Measurements from ENCODE around the gene RNGTT. TPM values are rescaled to one million over a fixed set of nuclear protein-coding genes. Genes with fewer than 3 reads are reported as not detected.
"Not testable (repeated sequence)": the region's sequence is repeated elsewhere in the genome, so short reads cannot be mapped to it uniquely, and the experiment has no call there.

Gene RNGTT
- total and polyA plus RNA-seq, 2 donors: 11.2 to 23.2 TPM

DNA sequence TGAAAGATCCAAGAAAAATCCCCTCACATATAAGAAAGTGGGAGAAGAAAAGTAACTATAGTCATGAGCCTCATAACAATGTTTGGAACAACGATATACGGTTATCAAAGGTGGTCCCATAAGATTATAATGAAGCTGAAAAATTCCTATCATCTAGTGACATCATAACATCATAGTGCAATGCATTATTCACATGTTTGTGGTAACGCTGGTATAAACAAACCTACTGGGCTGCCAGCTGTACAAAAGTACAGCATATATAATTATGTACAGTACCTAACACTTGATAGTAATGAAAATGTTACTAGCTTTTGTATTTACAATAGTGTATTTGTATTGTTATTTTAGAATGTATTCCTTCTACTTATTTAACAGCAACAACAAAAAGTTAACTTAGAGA, 240.7 kb downstream of the RNGTT start:
- Histone ChIP-seq H3K27ac (ENCODE audit: low read depth in 1 of 2, low read length in 1 of 2) (no peak overlapping the region), H3K4me1 (ENCODE audit: control insufficient read depth in 2 of 2, insufficient read depth in 2 of 2, low read length in 2 of 2) (no peaks in the 10 kb centered on the region), H3K27me3 (ENCODE audit: control insufficient read depth in 2 of 2, insufficient read depth in 1 of 2, low read length in 1 of 2) (no peaks in the 10 kb centered on the region), H3K4me3 (ENCODE audit: low read length in 2 of 2) (no peak overlapping the region), H3K36me3 (ENCODE audit: control insufficient read depth in 2 of 2, insufficient read depth in 2 of 2, low read length in 1 of 2) (no peaks in the 10 kb centered on the region), H3K9me3 (ENCODE audit: control insufficient read depth in 2 of 2, insufficient read depth in 1 of 2, low read length in 1 of 2) (no peaks in the 10 kb centered on the region)
- WGBS: 98% methylated on average over 3 of the region's 3 CpGs
- no peak for DNase-seq (ENCODE audit: low read depth in 6 of 9, low spot score in 9 of 9)

DNA sequence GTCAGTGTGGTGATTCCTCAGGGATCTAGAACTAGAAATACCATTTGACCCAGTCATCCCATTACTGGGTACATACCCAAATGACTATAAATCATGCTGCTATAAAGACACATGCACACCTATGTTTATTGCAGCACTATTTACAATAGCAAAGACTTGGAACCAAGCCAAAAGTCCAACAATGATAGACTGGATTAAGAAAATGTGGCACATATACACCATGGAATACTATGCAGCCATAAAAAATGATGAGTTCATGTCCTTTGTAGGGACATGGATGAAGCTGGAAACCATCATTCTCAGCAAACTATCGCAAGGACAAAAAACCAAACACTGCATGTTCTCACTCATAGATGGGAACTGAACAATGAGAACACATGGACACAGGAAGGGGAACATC, 247.0 kb downstream of the RNGTT start:
- H3K27me3 ChIP-seq (ENCODE audit: control insufficient read depth in 2 of 2, insufficient read depth in 1 of 2, low read length in 1 of 2); DNase-seq (ENCODE audit: low read depth in 6 of 9, low spot score in 9 of 9); H3K4me3 ChIP-seq (ENCODE audit: low read length in 2 of 2); H3K36me3 ChIP-seq (ENCODE audit: control insufficient read depth in 2 of 2, insufficient read depth in 2 of 2, low read length in 1 of 2); H3K9me3 ChIP-seq (ENCODE audit: control insufficient read depth in 2 of 2, insufficient read depth in 1 of 2, low read length in 1 of 2); H3K4me1 ChIP-seq (ENCODE audit: control insufficient read depth in 2 of 2, insufficient read depth in 2 of 2, low read length in 2 of 2); H3K27ac ChIP-seq (ENCODE audit: low read depth in 1 of 2, low read length in 1 of 2): not testable (repeated sequence)
- no CpG with 5 or more reads among the region's 1 CpG for WGBS

DNA sequence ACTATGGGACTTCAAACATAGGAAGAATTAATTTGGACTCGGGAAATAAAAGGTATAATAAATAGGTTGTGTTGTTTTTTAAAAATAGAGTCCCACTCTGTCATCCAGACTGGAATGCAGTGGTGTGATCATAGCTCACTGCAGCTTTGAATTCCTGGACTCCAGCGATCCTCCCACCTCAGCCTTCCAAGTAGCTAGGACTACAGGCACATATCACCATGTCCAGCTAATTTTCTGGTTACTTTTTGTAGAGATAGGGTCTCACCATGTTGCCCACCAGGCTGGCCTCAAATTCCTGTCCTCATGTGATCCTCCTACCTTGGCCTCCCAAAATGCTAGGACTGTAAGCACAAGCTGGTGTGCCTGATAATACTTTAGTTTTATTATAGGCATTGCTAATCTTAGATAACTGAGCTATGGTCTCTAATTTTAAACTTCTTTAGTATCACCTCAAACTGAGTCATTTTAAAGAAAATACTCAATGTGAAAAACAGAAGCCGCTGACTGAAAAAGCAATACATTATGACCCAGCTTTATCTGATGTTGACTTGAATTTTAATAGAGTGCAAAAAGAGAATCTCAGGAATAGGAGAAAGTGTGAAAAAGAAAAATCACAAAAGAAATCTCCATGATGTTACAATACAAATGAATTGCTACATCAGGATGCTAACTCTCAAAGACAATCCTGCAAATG, 251.0 kb downstream of the RNGTT start:
- Histone ChIP-seq H3K27ac (ENCODE audit: low read depth in 1 of 2, low read length in 1 of 2) (no peak overlapping the region), H3K4me3 (ENCODE audit: low read length in 2 of 2) (no peak overlapping the region), H3K4me1 (ENCODE audit: control insufficient read depth in 2 of 2, insufficient read depth in 2 of 2, low read length in 2 of 2) (no peaks in the 10 kb centered on the region), H3K9me3 (ENCODE audit: control insufficient read depth in 2 of 2, insufficient read depth in 1 of 2, low read length in 1 of 2) (no peaks in the 10 kb centered on the region), H3K36me3 (ENCODE audit: control insufficient read depth in 2 of 2, insufficient read depth in 2 of 2, low read length in 1 of 2) (no peaks in the 10 kb centered on the region), H3K27me3 (ENCODE audit: control insufficient read depth in 2 of 2, insufficient read depth in 1 of 2, low read length in 1 of 2) (no peaks in the 10 kb centered on the region)
- WGBS: 97% methylated on average over 3 of the region's 3 CpGs
- no peak for DNase-seq (ENCODE audit: low read depth in 6 of 9, low spot score in 9 of 9)

DNA sequence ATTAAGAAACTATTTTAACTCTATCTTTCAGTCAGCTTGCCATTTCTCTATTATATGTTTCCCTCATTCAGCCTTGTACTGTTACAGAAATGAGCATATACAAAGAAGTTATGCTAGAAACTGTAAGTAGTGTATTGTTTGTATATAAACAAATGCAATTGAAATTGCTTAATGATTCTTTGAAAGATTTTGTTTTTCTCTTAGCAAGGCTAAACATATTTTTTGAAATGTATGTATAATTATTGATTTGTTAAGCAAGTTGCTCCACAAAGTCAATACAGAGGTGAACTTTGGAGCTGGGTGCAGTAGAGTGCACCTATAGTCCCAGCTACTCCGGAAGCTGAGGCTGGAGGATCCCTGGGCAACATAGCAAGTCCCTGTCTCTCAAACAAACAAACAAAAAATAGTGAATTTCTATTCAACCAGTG, 253.6 kb downstream of the RNGTT start:
- no peak for DNase-seq (ENCODE audit: low read depth in 6 of 9, low spot score in 9 of 9)
- Histone ChIP-seq H3K27ac (ENCODE audit: low read depth in 1 of 2, low read length in 1 of 2) (no peak overlapping the region), H3K4me3 (ENCODE audit: low read length in 2 of 2) (no peak overlapping the region), H3K4me1 (ENCODE audit: control insufficient read depth in 2 of 2, insufficient read depth in 2 of 2, low read length in 2 of 2) (no peaks in the 10 kb centered on the region), H3K9me3 (ENCODE audit: control insufficient read depth in 2 of 2, insufficient read depth in 1 of 2, low read length in 1 of 2) (no peaks in the 10 kb centered on the region), H3K36me3 (ENCODE audit: control insufficient read depth in 2 of 2, insufficient read depth in 2 of 2, low read length in 1 of 2) (no peaks in the 10 kb centered on the region), H3K27me3 (ENCODE audit: control insufficient read depth in 2 of 2, insufficient read depth in 1 of 2, low read length in 1 of 2) (no peaks in the 10 kb centered on the region)
- 97% methylated on average over 1 of the region's 1 CpG for WGBS

DNA sequence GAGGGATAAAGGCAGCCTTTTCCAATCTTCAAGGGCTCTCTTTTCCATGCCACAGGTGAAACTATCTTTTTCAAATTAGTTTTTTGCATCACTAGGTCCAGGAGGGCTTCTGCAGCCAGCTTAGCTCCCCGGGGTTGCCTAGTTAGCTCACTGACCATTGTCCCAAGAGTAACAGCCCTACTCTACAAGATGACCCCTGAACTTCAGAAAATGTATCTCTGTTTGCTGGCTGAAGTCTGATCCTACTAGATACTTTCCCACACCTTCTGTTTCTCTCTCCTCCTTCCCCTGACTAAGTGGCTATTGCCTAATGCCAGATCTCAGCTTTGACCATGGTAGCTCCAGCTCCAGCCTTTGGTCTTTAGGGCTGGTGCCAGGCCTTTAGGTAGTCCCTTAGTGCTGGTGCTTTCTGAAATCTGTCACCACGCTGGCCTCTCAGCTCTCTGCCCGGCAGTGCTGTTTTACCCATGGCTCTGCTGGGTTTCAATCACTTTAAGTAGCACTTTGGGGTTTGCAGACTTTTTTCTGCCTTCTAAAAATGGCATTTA, 255.1 kb downstream of the RNGTT start:
- no peaks in the 10 kb centered on the region for H3K27me3 ChIP-seq (ENCODE audit: control insufficient read depth in 2 of 2, insufficient read depth in 1 of 2, low read length in 1 of 2)

DNA sequence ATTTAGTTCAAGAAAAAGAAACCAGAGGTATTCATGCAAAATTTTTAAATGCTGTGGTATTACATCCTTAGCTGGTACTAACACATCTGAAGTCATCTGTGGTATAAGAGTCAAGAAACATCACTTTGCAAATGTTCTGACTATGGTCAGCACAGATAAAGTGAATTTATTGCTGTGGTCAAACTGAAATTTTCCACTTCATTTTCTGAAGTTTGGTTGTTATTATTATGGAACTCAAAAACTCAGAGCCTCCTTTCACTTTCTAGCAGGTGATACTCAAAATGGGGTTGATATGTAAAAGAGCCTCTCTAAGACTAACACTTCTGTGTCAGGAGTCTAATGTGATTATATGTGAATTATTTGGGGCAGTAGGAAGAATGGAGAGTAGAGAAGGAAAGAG, 257.8 kb downstream of the RNGTT start:
- Histone ChIP-seq H3K36me3 (ENCODE audit: control insufficient read depth in 2 of 2, insufficient read depth in 2 of 2, low read length in 1 of 2) (no peaks in the 10 kb centered on the region), H3K4me1 (ENCODE audit: control insufficient read depth in 2 of 2, insufficient read depth in 2 of 2, low read length in 2 of 2) (no peaks in the 10 kb centered on the region)
- no peak for DNase-seq (ENCODE audit: low read depth in 6 of 9, low spot score in 9 of 9)

More for the DNA sequence above, 255.1 kb downstream of the RNGTT start:
- no peaks in the 10 kb centered on the region for H3K36me3 ChIP-seq (ENCODE audit: control insufficient read depth in 2 of 2, insufficient read depth in 2 of 2, low read length in 1 of 2)
- H3K4me1 ChIP-seq (ENCODE audit: control insufficient read depth in 2 of 2, insufficient read depth in 2 of 2, low read length in 2 of 2): no peaks in the 10 kb centered on the region
- no peak overlapping the region for H3K27ac ChIP-seq (ENCODE audit: low read depth in 1 of 2, low read length in 1 of 2)
- no peak for DNase-seq (ENCODE audit: low read depth in 6 of 9, low spot score in 9 of 9)
- H3K9me3 ChIP-seq (ENCODE audit: control insufficient read depth in 2 of 2, insufficient read depth in 1 of 2, low read length in 1 of 2): no peaks in the 10 kb centered on the region
- 95% methylated on average over 3 of the region's 3 CpGs for WGBS
- no peak overlapping the region for H3K4me3 ChIP-seq (ENCODE audit: low read length in 2 of 2)

DNA sequence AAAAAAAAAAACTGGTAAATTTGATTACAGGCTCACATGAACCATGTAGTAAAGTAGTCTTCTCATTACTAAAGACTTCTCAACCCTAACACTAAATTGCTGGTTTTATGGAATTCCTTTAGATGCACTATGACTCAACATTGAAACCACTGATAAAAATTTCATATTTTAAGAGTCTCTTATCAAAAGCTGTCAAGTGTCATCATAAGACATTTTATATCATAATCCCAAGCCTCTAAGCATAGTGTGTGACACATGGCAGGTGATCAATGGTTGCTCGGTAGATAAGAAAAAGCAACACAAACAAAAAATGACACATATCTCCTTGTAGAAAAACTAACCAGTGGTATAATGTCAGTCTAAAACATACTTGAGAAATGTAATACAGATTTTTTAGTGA, 258.4 kb downstream of the RNGTT start:
- H3K27me3 ChIP-seq (ENCODE audit: control insufficient read depth in 2 of 2, insufficient read depth in 1 of 2, low read length in 1 of 2): no peaks in the 10 kb centered on the region
- H3K4me3 ChIP-seq (ENCODE audit: low read length in 2 of 2): no peak overlapping the region
- no peak for DNase-seq (ENCODE audit: low read depth in 6 of 9, low spot score in 9 of 9)
- no peak overlapping the region for H3K27ac ChIP-seq (ENCODE audit: low read depth in 1 of 2, low read length in 1 of 2)
- H3K36me3 ChIP-seq (ENCODE audit: control insufficient read depth in 2 of 2, insufficient read depth in 2 of 2, low read length in 1 of 2): no peaks in the 10 kb centered on the region
- WGBS: 94% methylated on average over 1 of the region's 1 CpG
- H3K9me3 ChIP-seq (ENCODE audit: control insufficient read depth in 2 of 2, insufficient read depth in 1 of 2, low read length in 1 of 2): no peaks in the 10 kb centered on the region
- H3K4me1 ChIP-seq (ENCODE audit: control insufficient read depth in 2 of 2, insufficient read depth in 2 of 2, low read length in 2 of 2): no peaks in the 10 kb centered on the region

More for the DNA sequence above, 257.8 kb downstream of the RNGTT start:
- Histone ChIP-seq H3K27me3 (ENCODE audit: control insufficient read depth in 2 of 2, insufficient read depth in 1 of 2, low read length in 1 of 2) (no peaks in the 10 kb centered on the region), H3K4me3 (ENCODE audit: low read length in 2 of 2) (no peak overlapping the region), H3K27ac (ENCODE audit: low read depth in 1 of 2, low read length in 1 of 2) (no peak overlapping the region), H3K9me3 (ENCODE audit: control insufficient read depth in 2 of 2, insufficient read depth in 1 of 2, low read length in 1 of 2) (no peaks in the 10 kb centered on the region)

DNA sequence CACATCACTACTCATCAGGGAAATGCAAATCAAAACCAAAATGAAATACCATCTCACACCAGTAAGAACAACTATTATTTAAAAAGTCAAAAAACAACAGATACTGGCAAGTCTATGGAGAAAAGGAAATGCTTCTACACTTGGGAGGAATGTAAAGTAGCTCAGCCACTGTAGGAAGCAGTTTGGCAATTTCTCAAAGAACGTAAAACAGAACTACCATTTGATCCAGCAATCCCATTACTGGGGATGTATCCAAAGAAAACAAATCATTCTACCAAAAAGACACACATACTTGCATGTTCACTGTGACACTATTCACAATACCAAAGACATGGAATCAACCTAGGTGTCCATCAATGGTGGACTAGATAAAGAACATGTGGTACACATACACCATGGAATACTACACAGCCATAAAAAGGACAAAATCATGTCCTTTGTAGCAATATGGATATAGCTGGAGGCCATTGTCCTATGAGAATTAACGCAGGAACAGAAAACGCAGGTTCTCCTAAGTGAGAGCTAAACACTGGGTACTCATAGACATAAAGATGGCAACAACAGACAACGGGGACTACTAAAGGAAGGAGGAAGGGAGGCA, 260.4 kb downstream of the RNGTT start:
- Histone ChIP-seq H3K4me3 (ENCODE audit: low read length in 2 of 2) (no peak overlapping the region), H3K4me1 (ENCODE audit: control insufficient read depth in 2 of 2, insufficient read depth in 2 of 2, low read length in 2 of 2) (no peaks in the 10 kb centered on the region), H3K9me3 (ENCODE audit: control insufficient read depth in 2 of 2, insufficient read depth in 1 of 2, low read length in 1 of 2) (no peaks in the 10 kb centered on the region), H3K27ac (ENCODE audit: low read depth in 1 of 2, low read length in 1 of 2) (no peak overlapping the region), H3K36me3 (ENCODE audit: control insufficient read depth in 2 of 2, insufficient read depth in 2 of 2, low read length in 1 of 2) (no peaks in the 10 kb centered on the region), H3K27me3 (ENCODE audit: control insufficient read depth in 2 of 2, insufficient read depth in 1 of 2, low read length in 1 of 2) (no peaks in the 10 kb centered on the region)
- WGBS: over 99% methylated on average over 4 of the region's 4 CpGs
- no peak for DNase-seq (ENCODE audit: low read depth in 6 of 9, low spot score in 9 of 9)

DNA sequence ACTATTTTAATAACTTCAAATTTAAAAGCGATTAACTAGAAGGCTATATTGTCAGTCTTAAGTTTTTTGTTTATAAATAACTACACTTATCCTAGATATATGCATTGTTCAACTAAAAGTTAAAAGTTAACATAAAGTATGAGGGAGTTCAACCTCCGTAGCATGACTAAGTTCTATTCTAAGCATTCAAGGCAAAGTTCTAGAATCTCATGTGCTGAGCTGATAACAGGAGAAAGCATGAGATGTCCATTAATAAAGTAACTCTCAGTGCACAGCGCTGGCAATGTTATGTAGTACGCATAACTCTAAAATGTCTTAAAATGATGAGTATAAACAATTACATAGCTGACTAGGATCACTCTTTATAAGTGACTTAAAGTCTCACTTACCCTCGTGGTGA, 264.8 kb downstream of the RNGTT start:
- Histone ChIP-seq H3K27me3 (ENCODE audit: control insufficient read depth in 2 of 2, insufficient read depth in 1 of 2, low read length in 1 of 2) (no peaks in the 10 kb centered on the region), H3K4me1 (ENCODE audit: control insufficient read depth in 2 of 2, insufficient read depth in 2 of 2, low read length in 2 of 2) (no peaks in the 10 kb centered on the region), H3K27ac (ENCODE audit: low read depth in 1 of 2, low read length in 1 of 2) (no peak overlapping the region), H3K9me3 (ENCODE audit: control insufficient read depth in 2 of 2, insufficient read depth in 1 of 2, low read length in 1 of 2) (no peaks in the 10 kb centered on the region), H3K36me3 (ENCODE audit: control insufficient read depth in 2 of 2, insufficient read depth in 2 of 2, low read length in 1 of 2) (no peaks in the 10 kb centered on the region), H3K4me3 (ENCODE audit: low read length in 2 of 2) (no peak overlapping the region)
- no peak for DNase-seq (ENCODE audit: low read depth in 6 of 9, low spot score in 9 of 9)
- whole genome bisulfite sequencing: 99% methylated on average over 5 of the region's 5 CpGs

Data from thymus (tissue), 11 donors.